ENCODE measurements around the gene CPNE2.

The CPNE2 gene

GRCh38 chr16:57083485-57084126, 8.8 kb upstream of the CPNE2 start:
- TF ChIP-seq CTCF (IDR thresholded peaks at IDR 0.05; ENCODE audit: low read depth, low read length, missing control alignments): no peak
- Histone ChIP-seq H3K27ac (no peak overlapping the region), H3K36me3 (replicated peaks) (no peaks in the 10 kb centered on the region), H3K4me3 (ENCODE audit: low read depth, low read length) (no peak overlapping the region), H3K27me3 (replicated peaks) (no peaks in the 10 kb centered on the region)
- DNase-seq: no peak
- in situ Hi-C loops (cut with HindIII; ENCODE audit: low pct_ligation_motif_present, low sequenced_read_pairs): no loop called here

DNA sequence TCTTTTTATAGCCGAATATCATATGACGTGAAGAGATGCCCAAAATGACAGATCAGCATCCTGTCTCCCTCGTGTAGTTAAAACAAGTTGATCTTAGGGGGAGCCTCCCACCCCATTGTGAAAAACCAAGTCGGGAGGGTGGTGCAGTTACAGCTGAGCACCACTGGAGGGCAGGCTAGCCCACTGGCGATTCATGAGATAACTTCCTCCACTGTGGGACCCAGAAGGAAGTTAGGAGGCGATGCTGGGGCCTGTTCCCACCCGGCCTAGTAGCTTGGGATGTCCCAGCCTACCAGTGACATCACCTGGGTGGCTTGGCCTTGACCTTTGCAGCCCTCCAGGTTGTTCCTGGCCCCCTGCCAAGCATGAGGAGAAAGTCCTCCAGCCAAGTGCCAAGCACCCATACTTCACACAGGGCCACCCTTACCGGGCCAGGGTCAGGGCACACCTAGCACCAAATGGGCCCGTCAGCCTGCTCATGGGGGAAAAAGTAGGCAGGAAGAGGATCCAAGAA, 8.1 kb upstream of the CPNE2 start:
- Histone ChIP-seq H3K4me3 (ENCODE audit: low read depth, low read length) (no peak overlapping the region), H3K27me3 (replicated peaks) (no peaks in the 10 kb centered on the region), H3K27ac (no peak overlapping the region), H3K36me3 (replicated peaks) (no peaks in the 10 kb centered on the region)
- in situ Hi-C loops (cut with HindIII; ENCODE audit: low pct_ligation_motif_present, low sequenced_read_pairs): no loop called here
- DNase-seq: peak; percentile 57
- TF ChIP-seq CTCF (IDR thresholded peaks at IDR 0.05; ENCODE audit: low read depth, low read length, missing control alignments): peak; percentile 99

DNA sequence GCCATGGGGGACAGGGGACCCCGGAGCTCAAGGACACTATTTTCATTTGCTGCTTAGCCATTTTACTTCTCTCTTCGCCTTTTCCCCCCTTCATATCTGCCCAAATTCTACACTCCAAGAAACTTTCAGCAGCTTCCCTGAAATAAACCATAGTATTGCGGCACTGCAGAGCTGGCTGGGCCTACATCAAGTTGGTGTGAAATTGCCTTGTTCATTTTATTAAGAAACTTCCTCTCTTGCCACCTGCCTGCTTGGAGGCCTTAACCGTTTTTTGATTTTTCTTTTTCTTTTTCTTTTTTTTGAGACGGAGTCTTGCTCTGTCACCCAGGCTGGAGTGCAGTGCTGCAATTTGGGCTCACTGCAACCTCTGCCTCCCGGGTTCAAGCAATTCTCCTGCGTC, 7.4 kb upstream of the CPNE2 start:
- in situ Hi-C loops (cut with HindIII; ENCODE audit: low pct_ligation_motif_present, low sequenced_read_pairs): no loop called here
- no peak for TF ChIP-seq CTCF (IDR thresholded peaks at IDR 0.05; ENCODE audit: low read depth, low read length, missing control alignments)
- H3K4me3 ChIP-seq (ENCODE audit: low read depth, low read length): no peak overlapping the region
- H3K27ac ChIP-seq: no peak overlapping the region
- DNase-seq: no peak
- no peaks in the 10 kb centered on the region for H3K27me3 ChIP-seq (replicated peaks)
- no peaks in the 10 kb centered on the region for H3K36me3 ChIP-seq (replicated peaks)

DNA sequence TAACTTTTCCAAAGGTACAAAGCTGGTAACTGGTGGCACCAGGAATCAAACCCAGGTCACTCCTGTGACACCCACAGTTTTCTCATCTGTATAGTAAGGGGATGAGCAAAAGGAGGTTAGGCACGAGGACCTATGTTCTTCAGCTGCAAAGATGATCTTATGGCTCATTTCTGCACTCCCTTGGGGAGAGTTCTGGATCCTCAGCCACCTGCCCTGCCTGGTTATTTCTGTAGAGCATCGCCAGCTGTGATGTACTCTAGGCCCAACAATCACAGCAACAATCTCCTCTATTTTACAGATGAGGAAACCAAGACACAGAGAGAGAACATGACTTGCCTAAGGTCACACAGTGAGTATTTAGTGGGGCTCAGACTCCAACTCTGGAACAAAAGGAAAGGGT, 5.4 kb upstream of the CPNE2 start:
- Histone ChIP-seq H3K27me3 (replicated peaks) (no peaks in the 10 kb centered on the region), H3K4me3 (ENCODE audit: low read depth, low read length) (no peak overlapping the region), H3K27ac (no peak overlapping the region), H3K36me3 (replicated peaks) (no peaks in the 10 kb centered on the region)
- in situ Hi-C loops (cut with HindIII; ENCODE audit: low pct_ligation_motif_present, low sequenced_read_pairs): no loop called here
- no peak for DNase-seq
- no peak for TF ChIP-seq CTCF (IDR thresholded peaks at IDR 0.05; ENCODE audit: low read depth, low read length, missing control alignments)

DNA sequence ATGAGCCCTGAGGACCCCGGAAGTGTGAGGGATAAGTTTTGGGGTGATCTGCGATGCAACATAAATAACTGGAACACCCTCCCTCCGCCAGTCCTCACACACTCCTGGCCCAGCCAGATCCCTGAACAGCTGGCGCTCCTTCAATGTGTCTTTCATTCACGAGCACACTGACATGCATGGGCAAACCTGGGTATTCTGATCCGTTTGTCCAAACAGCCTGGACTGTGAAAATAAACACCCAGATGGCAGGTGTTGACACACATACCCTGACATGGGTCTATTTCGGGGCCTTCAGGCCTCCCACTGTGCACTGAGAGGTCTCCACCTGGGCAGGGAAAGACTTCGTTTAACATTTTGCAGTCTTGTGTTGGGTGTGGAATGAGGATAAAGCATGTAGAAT, 3.0 kb upstream of the CPNE2 start:
- H3K27ac ChIP-seq: no peak overlapping the region
- in situ Hi-C loops (cut with HindIII; ENCODE audit: low pct_ligation_motif_present, low sequenced_read_pairs): no loop called here
- H3K36me3 ChIP-seq (replicated peaks): no peaks in the 10 kb centered on the region
- H3K4me3 ChIP-seq (ENCODE audit: low read depth, low read length): no peak overlapping the region
- H3K27me3 ChIP-seq (replicated peaks): no peaks in the 10 kb centered on the region
- TF ChIP-seq CTCF (IDR thresholded peaks at IDR 0.05; ENCODE audit: low read depth, low read length, missing control alignments): no peak
- DNase-seq: no peak

Measured in brain microvascular endothelial cell (primary cell).